A172 (cell line): ENCODE results near the gene ABLIM2. TPM values are rescaled to one million over a fixed set of nuclear protein-coding genes. Genes with fewer than 3 reads are reported as not detected.

Experiments
- DNase-seq: peaks from one replicate; pipeline ENCODE4 v3.0.0-alpha.2; 2015; ENCODE audit warnings: low spot score
- total RNA-seq: library from RNA; depleted of rRNA; stranded (reverse); fragments of >200 nt; shearing (Covaris generic); gene quantifications from 2 replicates; pipeline ENCODE4 v1.2.3, GENCODE V29; 2014

Gene ABLIM2
- total RNA-seq, 1 experiment from 2014 or later: 5.1 TPM

DNA sequence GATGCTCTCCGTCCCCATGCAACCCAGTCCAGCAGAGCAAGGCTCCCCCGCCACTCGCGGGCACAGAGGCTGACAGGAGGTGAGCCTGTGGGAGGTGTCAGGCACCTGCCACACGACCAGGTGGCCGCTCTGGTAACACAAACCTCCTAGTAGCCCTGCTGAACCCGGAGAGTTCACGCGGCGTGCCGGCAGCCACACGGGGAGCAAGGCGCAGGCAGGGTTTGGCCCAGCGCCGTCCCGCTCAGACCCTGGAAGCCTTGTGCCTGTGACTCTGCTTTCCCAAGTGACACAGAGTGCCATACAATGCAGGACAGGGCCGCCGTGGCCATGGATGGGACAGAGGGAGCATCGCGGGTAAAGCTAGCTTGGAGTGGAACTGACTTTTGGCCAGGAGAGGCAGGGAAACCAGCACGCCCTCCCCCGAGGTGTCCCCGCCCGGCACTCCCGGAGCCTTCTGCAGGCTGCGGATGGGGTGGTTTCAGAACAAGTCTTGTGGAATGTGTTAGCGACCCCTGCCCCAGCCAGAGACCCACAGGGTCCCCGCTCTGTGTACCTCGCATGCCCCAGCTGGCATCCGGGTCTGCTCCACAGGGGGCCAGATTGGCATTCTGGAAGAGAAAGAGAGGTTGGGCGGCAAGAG, 174.2 kb downstream of the ABLIM2 start:
- no peak for DNase-seq

DNA sequence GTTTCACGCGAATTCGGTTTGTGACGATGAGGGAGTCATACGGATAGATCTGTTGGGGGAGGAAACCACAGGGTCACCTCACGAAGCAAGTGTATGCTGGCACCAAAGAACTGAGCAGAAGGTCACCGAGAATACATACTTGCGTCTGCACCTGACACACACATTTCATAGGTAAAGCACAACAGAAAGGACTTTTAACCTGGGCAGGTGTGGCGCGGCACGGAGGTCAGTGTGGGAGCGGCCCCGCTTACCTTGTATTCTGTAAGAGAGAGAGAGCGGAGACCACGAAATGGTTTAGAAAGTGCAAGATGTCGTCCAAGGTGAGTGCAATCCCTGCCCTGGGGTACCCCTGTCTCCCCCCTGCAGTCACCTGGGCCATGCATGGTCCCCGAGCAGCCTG, 175.3 kb downstream of the ABLIM2 start:
- no peak for DNase-seq

DNA sequence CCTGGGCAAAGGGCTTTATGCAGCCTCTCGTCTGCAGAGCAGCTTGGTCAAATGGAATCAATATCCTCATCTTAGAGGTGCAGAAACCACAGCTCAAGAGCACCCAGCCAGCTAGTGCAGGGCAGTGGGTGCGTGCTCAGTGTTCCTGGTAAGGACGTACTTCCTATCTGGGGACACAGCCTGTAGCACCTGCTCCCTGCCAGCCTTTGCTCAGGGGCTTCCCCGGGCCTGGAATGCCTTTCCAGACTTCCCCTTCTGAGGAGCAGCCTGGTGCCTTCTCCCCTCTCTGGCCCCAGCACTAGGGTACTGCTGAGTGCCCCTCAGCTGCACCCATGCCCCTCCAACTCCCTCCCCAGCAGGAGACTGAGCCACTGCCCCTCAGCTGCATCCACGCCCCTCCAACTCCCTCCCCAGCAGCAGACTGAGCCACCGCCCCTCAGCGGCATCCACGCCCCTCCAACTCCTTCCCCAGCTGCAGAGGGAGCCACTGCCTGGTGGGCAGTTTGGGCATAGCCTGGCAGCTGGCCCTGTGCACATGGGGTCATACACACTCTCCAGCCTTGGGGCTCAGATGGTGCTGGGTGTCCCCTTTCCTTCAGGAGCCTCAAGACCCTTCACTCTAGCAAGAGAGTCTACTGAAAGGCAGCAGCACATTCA, 176.7 kb downstream of the ABLIM2 start:
- no peak for DNase-seq

DNA sequence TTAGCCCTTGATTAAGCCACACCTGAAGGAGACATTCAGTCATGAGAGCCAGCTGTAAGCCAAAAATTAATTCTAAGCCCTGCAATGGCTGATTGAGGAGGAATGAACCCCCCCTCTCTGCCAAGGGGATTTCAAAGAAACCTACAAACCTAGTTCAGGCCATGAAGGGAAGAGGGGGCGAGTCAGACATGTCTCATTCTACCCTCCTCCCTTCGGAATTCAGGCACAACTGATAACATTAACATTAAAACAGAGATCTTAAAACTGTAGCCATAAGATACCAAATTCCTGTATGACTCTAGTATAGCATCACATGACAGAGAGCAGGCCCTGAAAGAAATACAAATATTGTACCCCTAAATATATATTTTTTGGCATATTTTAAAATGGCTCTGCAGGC, 178.6 kb downstream of the ABLIM2 start:
- DNase-seq: no peak

DNA sequence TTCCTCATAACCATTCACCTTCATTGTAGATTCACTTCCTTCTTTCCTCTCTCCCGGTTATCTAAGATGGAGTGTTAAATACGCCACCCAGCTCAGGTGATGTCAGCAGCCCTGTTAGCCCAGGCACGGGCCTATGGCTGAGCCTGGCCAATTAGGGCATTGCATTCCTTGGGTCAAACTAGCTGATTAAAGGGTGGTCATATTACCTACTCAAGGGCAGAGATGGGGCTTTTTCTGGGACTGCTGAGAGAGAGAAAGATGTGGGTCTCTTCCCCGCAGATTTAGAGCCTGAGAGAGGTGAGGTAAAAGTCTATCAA, 179.0 kb downstream of the ABLIM2 start:
- DNase-seq: no peak

DNA sequence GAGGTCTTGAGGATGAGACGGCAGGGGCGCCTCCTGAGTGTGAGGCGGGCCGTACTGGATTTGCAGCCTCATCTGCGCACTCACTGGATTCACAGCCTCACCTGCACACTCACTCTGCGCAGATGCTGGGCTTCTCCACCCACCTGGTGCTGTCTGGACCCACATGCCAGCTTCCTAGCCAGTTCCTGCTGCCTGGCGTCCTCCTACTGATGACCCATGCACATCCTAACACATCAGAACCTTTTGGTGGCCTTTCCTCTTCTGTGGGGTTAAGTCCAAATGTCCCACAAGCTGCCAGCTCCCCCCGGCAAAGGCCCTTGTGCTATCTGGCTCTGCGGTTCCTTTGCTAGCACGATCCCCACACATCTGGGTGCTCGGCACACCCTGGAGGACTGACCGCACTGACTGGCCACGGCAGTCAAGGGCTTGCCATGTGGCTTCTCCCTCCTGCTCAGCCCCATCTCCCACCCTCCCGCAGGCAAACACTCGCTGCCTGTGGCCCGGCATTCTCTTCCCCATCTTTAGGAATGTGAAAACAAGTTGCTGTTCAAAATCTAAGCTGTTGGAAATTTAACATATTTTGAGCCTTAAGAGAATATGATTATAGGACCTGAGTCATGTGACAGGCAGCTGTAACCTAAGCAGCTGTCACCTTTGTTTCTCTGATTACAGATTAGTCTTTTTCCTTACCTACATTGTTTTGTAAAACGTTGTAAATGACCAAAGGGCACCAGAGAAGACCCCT, 179.5 kb downstream of the ABLIM2 start:
- DNase-seq: no peak

DNA sequence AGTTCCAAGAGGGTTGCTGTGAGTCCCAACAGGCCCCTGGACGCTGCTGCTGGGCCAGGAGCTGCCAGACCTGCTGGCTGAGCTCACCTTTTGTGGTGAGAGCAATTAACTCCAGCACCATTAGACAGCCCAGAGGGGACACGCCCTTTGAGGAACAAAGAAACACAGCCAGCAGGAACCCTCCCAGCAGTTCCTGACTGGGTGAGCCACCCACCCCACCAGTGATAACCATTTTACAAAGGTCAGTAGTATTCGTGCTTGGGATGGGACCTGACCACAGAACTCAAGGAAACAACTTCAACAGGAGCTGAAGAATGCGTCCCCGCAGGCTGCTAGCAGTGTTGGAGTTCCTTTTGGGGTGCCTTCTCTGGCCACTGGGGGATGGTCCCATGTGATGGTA, 180.1 kb downstream of the ABLIM2 start:
- DNase-seq: peak; percentile 83

DNA sequence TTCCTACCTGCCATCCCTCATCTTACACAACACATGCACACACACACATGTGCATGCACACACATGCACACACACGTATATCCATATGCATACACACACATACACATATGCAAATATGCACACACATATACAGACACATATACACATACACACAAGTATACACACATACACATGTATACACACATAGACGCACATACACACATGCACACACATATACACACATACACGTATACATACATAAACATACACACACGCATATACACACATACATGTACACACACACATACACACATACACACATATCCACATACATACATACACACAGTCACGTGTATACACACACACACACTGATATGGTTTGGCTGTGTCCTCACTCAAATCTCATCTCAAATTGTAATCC, 182.0 kb downstream of the ABLIM2 start:
- DNase-seq: no peak

DNA sequence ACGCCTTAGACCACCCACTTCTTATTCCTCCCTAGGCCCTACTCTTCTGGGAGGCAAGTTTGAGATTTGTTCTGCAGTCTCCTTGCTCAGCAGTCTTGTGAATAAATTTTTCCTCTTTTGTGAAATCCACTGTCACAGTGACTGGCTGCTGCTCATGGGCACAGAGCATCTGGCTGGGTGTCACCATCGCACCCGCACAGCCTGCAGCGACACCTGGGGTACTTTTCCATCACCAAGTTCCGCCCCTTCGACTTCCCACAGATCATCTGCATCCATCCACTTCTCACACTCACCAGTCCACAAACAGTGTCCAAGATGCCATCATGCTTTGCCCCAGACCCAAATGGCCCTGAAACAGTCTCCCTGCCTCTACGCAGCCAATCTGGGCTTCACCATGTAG, 182.6 kb downstream of the ABLIM2 start:
- no peak for DNase-seq

DNA sequence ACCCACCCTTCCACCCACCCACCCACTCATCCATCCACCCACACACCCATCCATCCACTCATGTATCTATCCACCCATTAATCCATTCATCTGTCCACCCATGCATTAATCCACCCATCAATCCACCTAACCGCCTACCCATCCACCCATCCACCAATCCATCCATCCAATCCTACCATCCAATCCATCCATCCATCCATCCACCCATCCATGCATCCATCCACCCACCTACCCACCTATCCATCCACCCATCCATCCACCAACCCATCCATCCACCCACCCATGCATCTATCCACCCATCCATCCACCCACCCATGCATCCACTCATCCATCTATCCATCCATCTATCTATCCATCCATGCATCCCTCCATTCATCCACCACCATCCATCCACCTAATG, 184.2 kb downstream of the ABLIM2 start:
- no peak for DNase-seq

DNA sequence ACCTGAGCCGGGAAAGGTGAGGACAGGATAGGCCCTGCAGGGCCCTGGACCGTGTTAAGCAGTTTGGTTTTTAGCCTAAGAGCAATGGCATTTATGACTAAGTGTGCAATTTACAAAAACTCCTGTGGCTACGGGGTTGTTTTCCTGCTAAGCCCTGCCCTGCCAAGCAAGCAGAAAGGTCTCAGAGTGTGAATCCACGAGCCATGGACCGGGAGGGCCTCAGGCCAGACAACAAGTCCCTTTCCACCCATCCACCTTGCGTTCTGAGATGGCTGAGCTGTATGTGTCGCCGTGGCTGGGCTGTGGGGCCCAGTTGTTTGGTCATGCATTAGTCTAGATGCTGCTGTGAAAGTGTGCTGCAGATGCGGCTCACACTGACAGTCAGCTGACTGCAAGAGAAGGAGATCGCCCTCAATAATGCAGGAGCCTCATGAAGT, 185.1 kb downstream of the ABLIM2 start:
- peak; percentile 48 for DNase-seq

DNA sequence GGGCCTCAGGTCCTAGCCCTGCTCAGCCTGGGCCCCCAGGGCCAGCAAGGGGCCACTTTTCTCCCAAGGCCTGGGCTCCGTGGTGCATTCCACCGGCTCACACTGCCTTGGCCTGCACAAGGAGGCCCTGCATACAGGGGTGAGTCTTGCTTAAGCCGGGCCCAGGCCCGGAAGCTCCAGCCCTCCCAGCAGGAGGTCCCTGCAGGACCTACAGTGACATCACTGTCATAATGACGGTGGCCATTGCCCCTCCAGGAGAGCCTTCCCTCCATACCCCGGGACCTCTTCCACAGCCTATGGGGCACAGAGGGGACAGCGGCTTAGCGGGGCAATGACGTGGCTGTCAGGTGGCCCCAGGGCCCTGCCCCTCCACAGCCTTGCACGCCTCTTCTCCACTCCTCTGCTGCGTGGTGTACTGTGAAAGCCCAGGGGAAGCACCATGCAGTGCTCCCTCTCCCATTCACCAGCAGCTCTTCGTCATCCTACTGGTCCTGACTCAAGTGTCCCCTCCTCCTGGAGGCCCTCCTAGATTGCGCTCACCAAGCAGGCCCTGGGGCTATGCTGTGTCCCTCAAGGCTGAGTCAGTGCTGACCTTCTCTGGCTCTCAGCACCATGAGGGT, 186.6 kb downstream of the ABLIM2 start:
- no peak for DNase-seq

DNA sequence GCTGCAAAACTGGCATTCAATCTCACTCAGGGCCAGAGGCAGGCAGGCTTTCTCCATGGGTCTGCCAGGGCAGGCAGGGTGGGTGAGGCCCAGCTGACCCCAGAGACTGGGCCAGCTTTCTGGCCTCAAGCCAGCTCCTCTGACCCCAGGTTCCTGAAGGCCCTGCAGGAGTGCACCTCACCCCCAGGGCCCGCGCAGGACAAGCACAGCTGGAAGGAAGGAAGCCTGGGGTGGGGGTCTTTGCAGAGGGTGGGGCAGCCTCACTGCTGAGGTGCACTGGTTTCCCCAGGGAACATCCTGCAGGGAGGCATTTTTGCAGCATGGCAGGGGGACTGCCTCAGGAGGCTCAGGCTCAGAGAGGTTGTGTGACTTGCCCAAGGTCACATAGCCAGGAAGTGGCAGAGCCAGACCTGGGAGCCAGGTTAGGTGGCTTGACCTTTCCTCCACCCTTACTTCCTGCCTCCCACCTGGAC, 187.4 kb downstream of the ABLIM2 start:
- DNase-seq: no peak

DNA sequence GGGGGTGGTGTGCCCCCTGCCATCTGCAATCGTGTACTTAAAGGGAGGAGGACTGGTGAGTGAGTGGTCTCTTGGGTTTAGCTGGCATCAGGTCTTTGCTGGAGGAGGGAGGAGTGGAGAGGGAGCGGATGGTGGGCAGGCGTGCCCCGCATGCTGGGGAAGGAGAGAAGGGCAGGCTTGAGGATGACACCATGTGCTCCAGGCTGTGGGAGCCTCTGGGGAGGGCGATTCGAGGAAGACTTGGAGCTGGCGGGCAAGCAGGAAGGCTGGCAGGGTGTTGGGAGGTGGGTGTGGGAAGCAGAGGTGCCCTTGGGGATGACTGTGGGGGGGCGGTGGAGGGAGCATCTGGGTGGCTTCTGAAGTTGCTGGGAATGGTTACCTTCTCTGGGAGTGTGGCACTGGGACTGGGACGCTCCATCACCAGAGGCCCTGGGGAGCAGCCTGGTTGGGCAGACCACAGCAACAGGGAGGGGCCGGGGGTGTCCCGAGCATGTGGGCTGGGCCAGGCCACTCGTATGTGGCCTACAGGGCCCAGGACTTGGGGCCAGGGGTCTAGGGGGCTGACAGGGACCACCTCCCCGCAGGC, 188.2 kb downstream of the ABLIM2 start:
- DNase-seq: no peak

DNA sequence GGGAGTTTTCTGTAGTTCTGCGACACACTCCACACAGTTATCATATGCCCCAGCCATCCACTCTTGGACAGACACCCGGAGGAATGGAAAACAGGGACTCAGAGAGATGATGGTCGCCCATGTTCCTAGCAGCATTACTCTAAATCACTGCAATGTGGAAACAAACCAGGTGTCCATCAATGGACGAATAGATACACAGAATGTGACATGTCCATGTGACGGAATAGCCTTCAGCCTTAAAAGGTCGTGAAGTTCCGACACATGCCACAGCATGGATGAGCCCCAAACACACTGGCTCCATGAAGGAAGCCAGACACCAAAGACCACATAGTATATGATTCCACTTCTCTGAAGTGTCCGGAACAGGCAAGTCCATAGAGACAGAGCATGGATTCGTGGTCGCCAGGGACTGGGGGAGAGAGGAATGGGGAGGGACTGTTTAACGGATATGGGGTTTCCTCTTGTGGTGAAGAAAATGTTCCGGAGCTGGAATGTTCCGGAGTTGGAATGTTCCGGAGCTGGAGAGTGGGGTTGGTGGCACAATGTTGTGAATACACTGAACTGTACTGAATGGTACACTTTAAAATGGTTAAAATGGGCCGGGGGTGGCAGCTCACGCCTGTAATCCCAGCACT, 190.2 kb downstream of the ABLIM2 start:
- no peak for DNase-seq

DNA sequence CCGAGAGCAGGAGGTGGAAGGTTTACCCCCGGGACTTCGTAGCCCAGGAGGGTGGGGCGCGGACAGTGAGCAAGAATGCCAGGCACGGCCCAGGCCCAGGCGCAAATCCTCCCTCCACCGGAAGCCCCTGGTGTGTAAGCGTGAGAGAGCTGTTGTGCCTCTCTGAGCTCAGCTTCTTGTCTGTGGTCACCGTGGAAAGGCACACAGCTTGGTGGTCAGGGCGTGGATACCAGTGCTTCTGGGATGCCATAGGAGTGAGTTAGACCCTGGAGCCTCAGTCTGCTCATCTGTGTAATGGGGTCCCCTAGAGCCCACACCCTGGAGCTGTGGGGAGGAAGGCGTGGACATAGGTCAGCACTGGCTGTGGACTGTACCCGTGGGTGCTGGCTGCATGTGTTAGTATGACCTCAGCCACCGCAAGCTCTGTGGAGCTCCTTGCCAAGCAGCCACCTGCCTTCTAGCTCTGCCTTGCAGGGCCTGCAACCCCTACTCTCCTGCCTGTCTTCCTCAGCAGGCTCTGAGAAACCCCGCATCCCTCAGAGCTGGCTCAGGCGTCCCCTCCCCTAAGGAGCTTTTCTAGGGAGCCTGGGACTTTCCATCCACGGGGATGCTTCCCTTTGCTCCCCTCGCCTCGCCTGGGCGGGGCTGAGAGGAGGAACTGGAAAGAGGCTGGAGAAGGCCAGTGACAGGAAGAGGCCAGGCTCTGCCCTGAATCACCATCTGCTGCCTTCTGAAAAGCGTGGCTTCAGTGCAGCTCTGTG, 190.9 kb downstream of the ABLIM2 start:
- peak; percentile 75 for DNase-seq

DNA sequence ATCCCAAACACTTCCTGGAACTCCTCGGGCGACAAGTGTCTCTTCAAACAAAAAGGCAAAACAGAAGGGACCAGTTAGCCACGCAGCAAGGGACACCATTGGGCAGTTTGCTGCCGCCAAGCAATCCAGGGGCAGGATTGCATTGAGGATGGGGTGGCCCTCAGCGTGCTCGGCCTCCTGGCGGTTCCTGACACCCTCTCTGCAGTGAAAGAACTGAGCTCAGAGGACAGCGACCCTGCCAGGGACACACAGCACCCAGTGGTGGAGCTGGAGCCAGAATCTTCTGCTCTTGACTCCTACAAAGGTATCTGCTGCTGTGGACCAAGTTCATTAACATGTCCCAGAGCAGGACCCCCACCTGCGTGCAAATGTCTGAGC, 191.6 kb downstream of the ABLIM2 start:
- DNase-seq: no peak

DNA sequence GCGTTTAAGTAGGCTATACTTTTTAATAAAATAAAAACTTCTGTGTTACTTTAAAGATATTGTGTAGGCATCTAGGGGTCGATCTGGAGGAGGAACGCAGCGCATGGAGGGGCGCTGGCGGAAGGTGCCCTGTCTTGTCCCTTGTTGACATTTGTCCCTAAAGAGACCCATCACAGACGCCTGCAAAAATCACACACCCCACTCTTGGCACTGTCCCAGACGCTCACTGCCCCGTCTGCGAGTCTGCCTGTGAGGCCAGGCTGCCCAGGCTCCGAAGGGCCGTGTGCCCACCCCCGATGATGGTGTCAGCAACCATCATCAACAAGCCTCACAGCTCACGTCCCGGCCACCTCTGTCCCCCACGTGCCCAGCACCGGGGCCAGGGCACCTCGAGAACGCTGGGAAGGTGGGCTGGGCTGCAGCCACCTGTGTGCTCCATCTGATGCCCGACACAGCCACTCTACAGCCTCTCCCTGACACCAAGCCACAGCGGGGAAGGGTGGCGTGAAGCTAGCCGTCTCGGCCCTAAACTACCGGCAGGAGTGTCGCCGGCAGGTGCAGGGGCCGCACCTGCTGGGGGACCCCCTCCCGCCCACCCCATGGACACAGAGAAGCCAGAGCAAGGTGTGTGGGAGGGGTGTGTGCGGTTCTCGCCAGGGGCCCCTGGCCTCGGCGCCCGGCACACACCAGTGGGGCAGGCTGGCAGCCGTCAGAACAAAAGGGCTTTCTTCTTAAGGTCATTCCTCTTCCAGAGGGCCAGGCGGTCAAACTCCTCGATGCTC, 192.1 kb downstream of the ABLIM2 start:
- DNase-seq: no peak

DNA sequence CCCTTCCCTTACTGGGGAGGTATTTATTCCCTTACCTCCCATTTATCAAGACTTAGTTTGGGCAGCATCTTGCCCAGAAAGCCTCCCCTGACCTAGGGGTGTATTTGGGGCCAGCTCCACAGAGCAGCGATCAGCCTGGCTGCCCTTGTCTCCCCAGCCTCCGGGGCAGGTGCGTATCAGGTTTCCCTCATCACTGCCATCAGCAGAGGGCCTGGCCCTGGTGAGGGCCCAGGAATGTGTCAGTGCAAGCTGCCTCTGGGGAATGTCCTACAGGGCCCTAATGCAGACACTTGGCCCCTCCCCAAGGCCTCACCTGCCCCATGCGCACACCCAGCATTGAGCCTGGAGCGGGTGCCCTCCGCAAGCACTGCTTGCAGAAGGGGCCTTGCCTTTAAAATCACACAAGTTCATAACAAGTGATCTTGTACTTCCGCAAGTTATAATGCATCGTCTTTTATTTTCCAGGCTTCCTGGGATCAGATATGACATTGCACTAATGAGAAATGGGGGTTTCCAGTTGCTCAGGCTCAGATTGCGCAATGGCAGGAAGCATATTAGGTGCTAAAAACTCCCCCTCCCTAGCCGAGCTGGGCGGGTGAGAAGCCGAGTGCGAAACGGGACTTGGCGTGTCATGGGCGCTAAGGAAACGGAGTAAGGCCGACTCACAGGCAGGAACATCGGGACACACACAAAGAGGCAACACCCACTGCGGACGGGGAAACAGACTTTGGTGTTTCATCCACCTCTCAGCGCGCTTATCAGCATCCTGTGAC, 193.5 kb downstream of the ABLIM2 start:
- DNase-seq: peak; percentile 87

DNA sequence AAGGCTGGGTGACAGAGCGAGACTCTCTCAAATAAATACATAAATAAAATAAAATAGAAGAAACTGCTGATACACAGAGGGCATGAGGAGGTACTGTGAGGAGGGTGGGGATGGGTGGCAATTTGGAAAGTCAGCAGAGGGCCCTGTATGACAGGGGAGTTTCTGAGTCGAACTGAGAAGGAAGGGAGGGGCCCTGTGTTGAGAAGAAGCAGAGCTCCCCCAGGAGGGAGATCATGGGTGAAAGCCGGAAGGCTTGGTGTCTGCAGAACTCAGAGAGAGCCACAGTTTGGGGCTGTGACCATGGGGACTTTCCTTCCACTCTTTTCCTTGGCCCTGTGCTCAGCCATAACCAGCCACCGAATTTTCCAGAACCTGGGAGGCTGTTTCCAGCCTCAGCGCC, 194.2 kb downstream of the ABLIM2 start:
- DNase-seq: no peak
